Activated T-cell treated with anti-CD3 and anti-CD28 coated beads for 48 hours (primary cell): Measurements from ENCODE around the gene CACNA1I.

ENCODE experiments used
- DNase-seq: peaks from one replicate; pipeline ENCODE4 v3.0.0-alpha.2; 2020; ENCODE audit warnings: low read depth

The CACNA1I gene

GRCh38 chr22:39535831-39536449 lies 34.6 kb upstream of the CACNA1I start:
- DNase-seq: no peak

GRCh38 chr22:39536711-39537110 lies 33.8 kb upstream of the CACNA1I start:
- no peak for DNase-seq

GRCh38 chr22:39537975-39538374 lies 32.6 kb upstream of the CACNA1I start:
- DNase-seq: no peak

- DNase-seq: no peak
Measured at GRCh38 chr22:39543095-39543494, 27.5 kb upstream of the CACNA1I start.

- peak; percentile 55 for DNase-seq
Measured at GRCh38 chr22:39545386-39546365, 24.9 kb upstream of the CACNA1I start.

- no peak for DNase-seq
Measured at GRCh38 chr22:39546889-39547586, 23.5 kb upstream of the CACNA1I start.

GRCh38 chr22:39547587-39547947 lies 23.0 kb upstream of the CACNA1I start:
- no peak for DNase-seq

GRCh38 chr22:39553429-39553828 lies 17.1 kb upstream of the CACNA1I start:
- no peak for DNase-seq

GRCh38 chr22:39554151-39554550 lies 16.4 kb upstream of the CACNA1I start:
- DNase-seq: no peak

- no peak for DNase-seq
Measured at GRCh38 chr22:39556970-39557841, 13.3 kb upstream of the CACNA1I start.

GRCh38 chr22:39558254-39558727 lies 12.3 kb upstream of the CACNA1I start:
- DNase-seq: no peak

GRCh38 chr22:39558950-39559349 lies 11.6 kb upstream of the CACNA1I start:
- no peak for DNase-seq

- DNase-seq: no peak
Measured at GRCh38 chr22:39559456-39560105, 11.0 kb upstream of the CACNA1I start.

GRCh38 chr22:39560127-39560526 lies 10.4 kb upstream of the CACNA1I start:
- no peak for DNase-seq

- no peak for DNase-seq
Measured at GRCh38 chr22:39562839-39563489, 7.6 kb upstream of the CACNA1I start.

- DNase-seq: no peak
Measured at GRCh38 chr22:39563571-39564428, 6.8 kb upstream of the CACNA1I start.

- DNase-seq: no peak
Measured at GRCh38 chr22:39565414-39565944, 5.1 kb upstream of the CACNA1I start.

GRCh38 chr22:39567135-39567946 lies 3.2 kb upstream of the CACNA1I start:
- DNase-seq: no peak
